GM12878 (cell line): Measurements from ENCODE around the gene DNAJC18.
A peak's percentile ranks its signal among the peaks of the same experiment; 100 is the strongest.

Source experiments
- CBFB ChIP-seq: IDR thresholded peaks from 2 replicates; pipeline ENCODE4 v1.6.1; 2016; ENCODE audit warnings: antibody characterized with exemption, low read depth
- CEBPB ChIP-seq, 2 experiments: fragments of 150-350 bp in 1 of 2; IDR thresholded peaks; 2 replicates each; pipeline ENCODE4 v1.6.1; 2012 to 2014; ENCODE audit warnings: low read depth in 2 of 2, low read length in 2 of 2, borderline replicate concordance in 1 of 2, inconsistent platforms in 1 of 2
- CTCF ChIP-seq, 3 experiments: IDR thresholded peaks in 2 of 3; conservative IDR thresholded peaks in 1 of 3; 2 replicates each; pipeline ENCODE4 v1.5.1; 2011; ENCODE audit warnings: low read depth in 3 of 3, low read length in 3 of 3, mild to moderate bottlenecking in 3 of 3, control low read depth in 2 of 3, moderate library complexity in 2 of 3, inconsistent platforms in 1 of 3, mixed read lengths in 1 of 3; ENCODE audit not compliant: control insufficient read depth in 2 of 3, insufficient read depth in 1 of 3; ENCODE audit errors: extremely low read depth in 1 of 3
- DPF2 ChIP-seq: fragments of 450-650 bp; IDR thresholded peaks from 2 replicates; pipeline ENCODE4 v1.6.1; 2017; ENCODE audit warnings: mild to moderate bottlenecking
- HDAC2 ChIP-seq: fragments of 200-600 bp; sonication (generic); IDR thresholded peaks from 2 replicates; pipeline ENCODE4 v1.6.1; 2017
- MTA3 ChIP-seq: IDR thresholded peaks from 2 replicates; pipeline ENCODE4 v1.6.1; 2012; ENCODE audit warnings: low read length, inconsistent platforms, borderline replicate concordance
- NFYB ChIP-seq: IDR thresholded peaks from 2 replicates; pipeline ENCODE4 v1.6.1; 2011; ENCODE audit warnings: low read depth, mild to moderate bottlenecking, low read length, improper control_type of control experiment, moderate library complexity; ENCODE audit not compliant: insufficient read depth
- NRF1 ChIP-seq: conservative IDR thresholded peaks from 2 replicates; pipeline ENCODE4 v1.6.1; 2011; ENCODE audit warnings: mild to moderate bottlenecking, low read depth, low read length, improper control_type of control experiment
- PAX5 ChIP-seq: IDR thresholded peaks from 2 replicates; pipeline ENCODE4 v1.6.1; 2011; ENCODE audit warnings: low read depth, low read length, borderline replicate concordance
- SMAD1 ChIP-seq: fragments of 450-650 bp; IDR thresholded peaks from 2 replicates; pipeline ENCODE4 v1.6.1; 2018; ENCODE audit warnings: mild to moderate bottlenecking, low read depth; ENCODE audit not compliant: partially characterized antibody
- SMC3 ChIP-seq: IDR thresholded peaks from 2 replicates; pipeline ENCODE4 v1.6.1; 2011; ENCODE audit warnings: low read length, improper control_type of control experiment, borderline replicate concordance
- ZNF274 ChIP-seq: IDR thresholded peaks from one replicate; pipeline ENCODE4 v1.8.0; 2011; ENCODE audit not compliant: insufficient read length, insufficient read depth

GRCh38 chr5:139468421-139468931 lies 29.2 kb upstream of the DNAJC18 start:
- TF ChIP-seq CBFB = no peak
- no peak for TF ChIP-seq DPF2
- peak in 1 of 3 experiments; percentile 10; a peak in 1 of 6 replicates for TF ChIP-seq CTCF (IDR thresholded peaks at IDR 0.05 in 2 of 3, conservative IDR thresholded peaks at IDR 0.05 in 1 of 3; ENCODE audit: control insufficient read depth in 2 of 3, extremely low read depth in 1 of 3, insufficient read depth in 1 of 3, low read depth in 3 of 3, low read length in 3 of 3)
- TF ChIP-seq NRF1 = no peak
- no peak for TF ChIP-seq PAX5
- TF ChIP-seq NFYB = no peak
- no peak for TF ChIP-seq CEBPB (IDR thresholded peaks at IDR 0.05; ENCODE audit: borderline replicate concordance in 1 of 2, low read depth in 2 of 2, low read length in 2 of 2)
- no peak for TF ChIP-seq SMC3
- TF ChIP-seq ZNF274 = no peak
- TF ChIP-seq MTA3 = no peak
- TF ChIP-seq SMAD1 = no peak
- no peak for TF ChIP-seq HDAC2
